Measurements from ENCODE around the gene ADAM10. TPM values are rescaled to one million over a fixed set of nuclear protein-coding genes. Genes with fewer than 3 reads are reported as not detected.

The ADAM10 gene
- total RNA-seq, 1 donor from 2014 or later = 44.6 TPM

- H3K4me3 ChIP-seq = no peak overlapping the region
- H3K9me3 ChIP-seq = no peaks in the 10 kb centered on the region
- H3K27me3 ChIP-seq = no peaks in the 10 kb centered on the region
- TF ChIP-seq CTCF (IDR thresholded peaks at IDR 0.05) = no peak
- no peak for DNase-seq (ENCODE audit: low spot score in 2 of 2)
- no peaks in the 10 kb centered on the region for H3K4me1 ChIP-seq
- no peaks in the 10 kb centered on the region for H3K36me3 ChIP-seq
- intact Hi-C loops (cut with DNase I) = no loop called here
- H3K27ac ChIP-seq = no peak overlapping the region
Measured at GRCh38 chr15:58575045-58575786, 174.3 kb downstream of the ADAM10 start.

DNA sequence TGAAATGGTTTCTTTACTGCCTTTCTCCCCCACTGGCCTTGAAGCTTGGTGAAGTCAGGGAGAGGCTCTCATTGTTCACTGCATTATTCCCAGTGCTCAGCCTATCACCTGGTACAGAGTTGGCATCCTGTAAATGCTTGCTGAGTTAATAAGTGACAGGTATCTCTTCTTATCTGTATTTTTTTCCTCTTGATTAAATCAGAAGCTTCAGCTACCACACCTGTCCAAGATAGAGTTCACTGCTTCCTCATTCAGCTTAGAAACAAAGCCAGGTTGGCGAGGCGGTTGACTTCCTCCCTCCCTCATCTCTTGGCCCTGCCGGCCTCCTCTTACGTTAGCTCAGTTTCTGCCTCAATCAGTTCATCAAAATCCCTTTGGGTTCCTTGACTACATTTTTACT, 174.9 kb downstream of the ADAM10 start:
- TF ChIP-seq CTCF (IDR thresholded peaks at IDR 0.05) = no peak
- intact Hi-C loops (cut with DNase I) = no loop called here
- Histone ChIP-seq H3K4me3 (no peak overlapping the region), H3K27me3 (no peaks in the 10 kb centered on the region), H3K36me3 (no peaks in the 10 kb centered on the region), H3K9me3 (no peaks in the 10 kb centered on the region), H3K27ac (no peak overlapping the region), H3K4me1 (no peaks in the 10 kb centered on the region)
- no peak for DNase-seq (ENCODE audit: low spot score in 2 of 2)

DNA sequence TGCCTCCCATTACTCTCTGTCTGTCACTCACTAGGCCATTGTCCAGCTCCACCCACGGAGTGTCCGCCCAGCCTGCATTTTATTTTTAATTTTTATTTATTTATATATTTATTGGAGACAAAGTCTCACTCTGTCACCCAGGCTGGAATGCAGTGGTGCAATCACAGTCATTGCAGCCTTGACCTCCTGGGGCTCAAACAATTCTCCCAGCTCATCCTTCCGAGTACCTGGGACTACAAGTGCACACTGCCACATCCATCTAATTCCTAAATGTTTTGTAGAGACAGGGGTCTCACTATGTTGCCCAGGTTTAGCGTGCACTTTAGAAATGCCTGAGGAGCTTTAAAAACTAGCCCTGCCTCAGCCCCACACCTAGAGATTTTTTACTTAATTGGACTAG, 176.2 kb downstream of the ADAM10 start:
- Histone ChIP-seq H3K4me1 (no peaks in the 10 kb centered on the region), H3K36me3 (no peaks in the 10 kb centered on the region), H3K27ac (no peak overlapping the region), H3K9me3 (no peaks in the 10 kb centered on the region), H3K4me3 (no peak overlapping the region), H3K27me3 (no peaks in the 10 kb centered on the region)
- TF ChIP-seq CTCF (IDR thresholded peaks at IDR 0.05) = no peak
- intact Hi-C loops (cut with DNase I) = no loop called here
- no peak for DNase-seq (ENCODE audit: low spot score in 2 of 2)

GRCh38 chr15:58572521-58572920, 177.0 kb downstream of the ADAM10 start:
- no peaks in the 10 kb centered on the region for H3K27me3 ChIP-seq
- no peaks in the 10 kb centered on the region for H3K36me3 ChIP-seq
- H3K4me1 ChIP-seq = no peaks in the 10 kb centered on the region
- H3K4me3 ChIP-seq = no peak overlapping the region
- intact Hi-C loops (cut with DNase I) = no loop called here
- H3K27ac ChIP-seq = no peak overlapping the region
- no peaks in the 10 kb centered on the region for H3K9me3 ChIP-seq
- DNase-seq (ENCODE audit: low spot score in 2 of 2) = no peak
- no peak for TF ChIP-seq CTCF (IDR thresholded peaks at IDR 0.05)

DNA sequence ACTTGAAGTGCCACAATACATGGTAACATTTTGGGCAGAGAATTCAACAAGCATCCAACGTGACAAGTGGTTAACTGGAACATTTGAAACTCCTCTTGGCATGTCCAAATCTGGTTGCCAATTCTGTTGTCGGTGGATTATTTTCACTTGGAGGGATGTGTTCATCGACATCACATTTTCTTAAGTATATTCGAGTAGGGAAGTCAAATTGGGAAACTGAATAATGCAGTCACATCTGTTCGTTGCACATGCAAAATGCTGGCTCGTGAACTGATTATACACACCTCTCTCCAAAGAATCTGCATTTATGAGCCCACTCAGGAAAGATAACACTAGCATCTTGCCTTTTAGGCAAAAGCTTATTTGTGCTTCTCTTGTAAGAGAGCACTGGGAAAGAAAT, 178.0 kb downstream of the ADAM10 start:
- no peak overlapping the region for H3K27ac ChIP-seq
- no peaks in the 10 kb centered on the region for H3K36me3 ChIP-seq
- TF ChIP-seq CTCF (IDR thresholded peaks at IDR 0.05) = no peak
- H3K9me3 ChIP-seq = no peaks in the 10 kb centered on the region
- intact Hi-C loops (cut with DNase I) = no loop called here
- no peaks in the 10 kb centered on the region for H3K27me3 ChIP-seq
- no peak overlapping the region for H3K4me3 ChIP-seq
- H3K4me1 ChIP-seq = no peaks in the 10 kb centered on the region
- DNase-seq (ENCODE audit: low spot score in 2 of 2) = no peak

DNA sequence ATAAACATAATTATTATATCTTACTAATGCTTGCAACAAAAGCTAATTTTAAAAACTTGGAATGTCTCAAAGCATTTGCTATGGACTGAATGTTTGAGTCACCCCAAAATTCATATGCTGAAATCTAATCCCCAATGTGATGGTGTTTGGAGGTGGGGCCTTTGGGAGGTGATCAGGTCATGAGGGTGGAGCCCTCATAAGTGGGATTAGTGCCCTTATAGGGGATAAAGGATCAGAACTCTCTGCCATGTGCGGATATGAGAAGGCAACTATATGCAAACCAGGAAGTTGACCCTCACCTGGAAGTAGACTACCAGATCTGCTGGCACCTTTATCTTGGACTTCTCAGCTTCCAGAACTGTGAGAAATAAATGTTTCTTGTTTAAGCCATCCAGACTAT, 180.1 kb downstream of the ADAM10 start:
- Histone ChIP-seq H3K36me3 (no peaks in the 10 kb centered on the region), H3K27me3 (no peaks in the 10 kb centered on the region), H3K9me3 (no peaks in the 10 kb centered on the region), H3K27ac (no peak overlapping the region), H3K4me1 (no peaks in the 10 kb centered on the region), H3K4me3 (no peak overlapping the region)
- TF ChIP-seq CTCF (IDR thresholded peaks at IDR 0.05) = no peak
- intact Hi-C loops (cut with DNase I) = no loop called here
- DNase-seq (ENCODE audit: low spot score in 2 of 2) = no peak
